SK-N-SH treated with all-trans-retinoic acid at 6 μM for 48 hours (cell line): ENCODE measurements around the gene TFAP2A.

Experiments used
- ATAC-seq: fragments of 200-7000 bp; cut with Tn5 transposase; 3 replicates; pipeline ENCODE4 v1.9.1; 2020; ENCODE audit warnings: mild to moderate bottlenecking, moderate library complexity
- ARNTL ChIP-seq: fragments of 450-650 bp; formaldehyde crosslinking; IDR thresholded peaks from 2 replicates; pipeline ENCODE4 v1.5.0; 2020; ENCODE audit warnings: low read depth, mild to moderate bottlenecking, moderate library complexity, borderline replicate concordance
- BACH2 ChIP-seq: fragments of 250-450 bp; sonication (Bioruptor Pico); IDR thresholded peaks from 2 replicates; pipeline ENCODE4 v1.9.0; 2021; ENCODE audit warnings: mild to moderate bottlenecking, borderline replicate concordance
- CREB5 ChIP-seq: fragments of 250-450 bp; sonication (Bioruptor Pico); IDR thresholded peaks from 2 replicates; pipeline ENCODE4 v1.5.1; 2020; ENCODE audit warnings: low read depth, mild to moderate bottlenecking, moderate library complexity
- CSDC2 ChIP-seq: fragments of 250-450 bp; sonication (Bioruptor Pico); IDR thresholded peaks from 2 replicates; pipeline ENCODE4 v1.5.0; 2020; ENCODE audit warnings: mild to moderate bottlenecking, moderate library complexity
- ESRRG ChIP-seq: fragments of 250-450 bp; sonication (Bioruptor Pico); IDR thresholded peaks from 2 replicates; pipeline ENCODE4 v1.6.1; 2021; ENCODE audit warnings: mild to moderate bottlenecking
- GLIS3 ChIP-seq: fragments of 250-450 bp; sonication (Bioruptor Pico); IDR thresholded peaks from 2 replicates; pipeline ENCODE4 v1.5.0; 2020; ENCODE audit warnings: mild to moderate bottlenecking, moderate library complexity
- ISL1 ChIP-seq: fragments of 250-450 bp; sonication (Bioruptor Pico); IDR thresholded peaks from 2 replicates; pipeline ENCODE4 v2.1.2; 2022; ENCODE audit warnings: mild to moderate bottlenecking, moderate library complexity
- OSR1 ChIP-seq: fragments of 250-450 bp; sonication (Bioruptor Pico); IDR thresholded peaks from 2 replicates; pipeline ENCODE4 v1.8.0; 2022; ENCODE audit warnings: moderate library complexity, mild to moderate bottlenecking, inconsistent platforms
- POU6F1 ChIP-seq: fragments of 250-450 bp; sonication (Bioruptor Pico); IDR thresholded peaks from 2 replicates; pipeline ENCODE4 v1.8.0; 2021; ENCODE audit warnings: low read depth, mild to moderate bottlenecking, moderate library complexity, borderline replicate concordance
- RARB ChIP-seq: fragments of 250-450 bp; sonication (Bioruptor Pico); IDR thresholded peaks from 2 replicates; pipeline ENCODE4 v1.8.0; 2021; ENCODE audit warnings: mild to moderate bottlenecking, moderate library complexity
- SNAI2 ChIP-seq: fragments of 250-450 bp; sonication (Bioruptor Pico); IDR thresholded peaks from 2 replicates; pipeline ENCODE4 v1.5.0; 2020; ENCODE audit warnings: mild to moderate bottlenecking, moderate library complexity
- TCF4 ChIP-seq: fragments of 250-450 bp; sonication (Bioruptor Pico); IDR thresholded peaks from 2 replicates; pipeline ENCODE4 v1.8.0; 2021; ENCODE audit warnings: mild to moderate bottlenecking, moderate library complexity, borderline replicate concordance
- TOX ChIP-seq: fragments of 250-450 bp; sonication (Bioruptor Pico); IDR thresholded peaks from 2 replicates; pipeline ENCODE4 v1.8.0; 2021; ENCODE audit warnings: mild to moderate bottlenecking, moderate library complexity, borderline replicate concordance
- ZC3H10 ChIP-seq: fragments of 250-450 bp; sonication (Bioruptor Pico); IDR thresholded peaks from 2 replicates; pipeline ENCODE4 v1.5.1; 2021; ENCODE audit warnings: mild to moderate bottlenecking, moderate library complexity
- ZFP3 ChIP-seq: fragments of 250-450 bp; sonication (Bioruptor Pico); IDR thresholded peaks from 2 replicates; pipeline ENCODE4 v1.5.0; 2020; ENCODE audit warnings: mild to moderate bottlenecking, moderate library complexity
- ZFP30 ChIP-seq: fragments of 450-650 bp; formaldehyde crosslinking; IDR thresholded peaks from 2 replicates; pipeline ENCODE4 v1.5.0; 2022; ENCODE audit warnings: mild to moderate bottlenecking, moderate library complexity
- ZNF565 ChIP-seq: fragments of 450-650 bp; formaldehyde crosslinking; conservative IDR thresholded peaks from 2 replicates; pipeline ENCODE4 v1.5.0; 2020; ENCODE audit warnings: low read depth, mild to moderate bottlenecking, moderate library complexity
- ZNF70 ChIP-seq: fragments of 450-650 bp; formaldehyde crosslinking; IDR thresholded peaks from 2 replicates; pipeline ENCODE4 v1.5.0; 2020; ENCODE audit warnings: mild to moderate bottlenecking, moderate library complexity
- ZNF8 ChIP-seq: fragments of 450-650 bp; formaldehyde crosslinking; IDR thresholded peaks from 2 replicates; pipeline ENCODE4 v1.5.0; 2020; ENCODE audit warnings: mild to moderate bottlenecking, moderate library complexity
- TF ChIP-seq, protein P1 (sequence below): fragments of 250-450 bp; sonication (Bioruptor Pico); IDR thresholded peaks from 2 replicates; pipeline ENCODE4 v1.8.0; 2020; ENCODE audit warnings: mild to moderate bottlenecking, moderate library complexity, borderline replicate concordance

TFAP2A gene

GRCh38 chr6:10386756-10387654 is 27.9 kb downstream of the TFAP2A start:
- TF ChIP-seq ISL1 (CRISPR knock-in tag) (no peak), SNAI2 (CRISPR knock-in tag) (no peak), ARNTL (CRISPR knock-in tag) (no peak), CREB5 (CRISPR knock-in tag) (no peak), ZFP30 (CRISPR knock-in tag) (no peak), ZC3H10 (no peak)
- ATAC-seq, result no peak

DNA sequence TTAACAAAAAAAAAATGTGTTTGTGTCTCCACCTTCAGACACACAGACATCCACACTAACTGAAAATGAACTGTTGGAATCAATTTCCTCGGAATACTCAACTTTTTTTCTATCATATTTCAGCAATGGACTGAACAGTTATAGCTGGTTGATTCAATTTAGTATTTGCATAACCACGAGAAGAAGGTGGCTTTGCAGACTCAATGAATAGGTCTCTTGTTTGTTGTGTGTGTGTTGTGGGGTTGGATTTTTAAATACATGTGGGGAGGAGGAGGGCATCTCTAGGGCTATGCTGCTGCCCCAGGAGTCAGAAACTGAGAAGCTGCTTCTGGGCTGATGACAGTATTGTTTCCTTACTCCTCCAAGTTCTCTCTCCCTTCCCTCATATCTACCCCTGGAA is 28.7 kb downstream of the TFAP2A start:
- TF ChIP-seq ISL1 (CRISPR knock-in tag) (no peak), BACH2 (no peak), ZNF8 (CRISPR knock-in tag) (no peak)
- TF ChIP-seq, protein P1, sequence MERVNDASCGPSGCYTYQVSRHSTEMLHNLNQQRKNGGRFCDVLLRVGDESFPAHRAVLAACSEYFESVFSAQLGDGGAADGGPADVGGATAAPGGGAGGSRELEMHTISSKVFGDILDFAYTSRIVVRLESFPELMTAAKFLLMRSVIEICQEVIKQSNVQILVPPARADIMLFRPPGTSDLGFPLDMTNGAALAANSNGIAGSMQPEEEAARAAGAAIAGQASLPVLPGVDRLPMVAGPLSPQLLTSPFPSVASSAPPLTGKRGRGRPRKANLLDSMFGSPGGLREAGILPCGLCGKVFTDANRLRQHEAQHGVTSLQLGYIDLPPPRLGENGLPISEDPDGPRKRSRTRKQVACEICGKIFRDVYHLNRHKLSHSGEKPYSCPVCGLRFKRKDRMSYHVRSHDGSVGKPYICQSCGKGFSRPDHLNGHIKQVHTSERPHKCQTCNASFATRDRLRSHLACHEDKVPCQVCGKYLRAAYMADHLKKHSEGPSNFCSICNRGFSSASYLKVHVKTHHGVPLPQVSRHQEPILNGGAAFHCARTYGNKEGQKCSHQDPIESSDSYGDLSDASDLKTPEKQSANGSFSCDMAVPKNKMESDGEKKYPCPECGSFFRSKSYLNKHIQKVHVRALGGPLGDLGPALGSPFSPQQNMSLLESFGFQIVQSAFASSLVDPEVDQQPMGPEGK, result no peak
- TF ChIP-seq, all 23 proteins: peak for 0
- ATAC-seq, result no peak

DNA sequence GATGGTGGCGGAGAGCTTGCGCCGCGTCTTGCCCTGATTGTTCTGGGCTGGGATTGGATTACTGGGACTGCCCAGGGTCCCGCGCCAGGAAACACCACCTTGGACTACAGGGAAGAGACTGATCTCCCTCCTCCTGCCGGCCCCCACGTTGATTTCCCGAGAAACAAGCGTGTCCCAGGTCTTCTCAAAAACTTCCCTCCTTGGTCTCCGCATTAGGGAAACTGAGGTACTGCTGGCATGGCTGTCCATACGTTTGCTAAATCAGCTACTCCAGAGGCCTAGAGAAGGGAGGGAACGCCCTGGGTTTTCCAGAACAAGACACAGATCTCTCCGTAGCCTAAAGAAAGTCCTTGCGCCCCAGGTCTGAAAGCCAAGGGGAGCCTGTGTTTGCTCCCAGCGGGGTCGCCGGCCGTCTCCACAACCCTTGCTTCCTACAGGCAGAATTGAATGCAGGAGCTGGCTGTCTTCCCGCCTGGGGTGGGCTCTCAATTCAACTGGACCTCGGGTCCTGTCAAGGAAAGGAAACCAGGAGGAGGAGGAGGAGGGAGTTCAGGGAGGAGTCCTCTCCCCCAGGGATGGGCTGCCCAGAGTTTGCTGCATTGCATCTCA is 29.2 kb downstream of the TFAP2A start:
- TF ChIP-seq RARB (CRISPR knock-in tag), result no peak
- TF ChIP-seq, protein P1, result no peak
- TF ChIP-seq ESRRG, result no peak
- no peak for TF ChIP-seq CREB5 (CRISPR knock-in tag)
- TF ChIP-seq ZNF565 (CRISPR knock-in tag), result no peak
- TF ChIP-seq GLIS3 (CRISPR knock-in tag), result no peak
- no peak for TF ChIP-seq TOX
- TF ChIP-seq ZFP3, result no peak
- TF ChIP-seq CSDC2 (CRISPR knock-in tag), result no peak
- TF ChIP-seq OSR1, result no peak
- no peak for TF ChIP-seq TCF4 (CRISPR knock-in tag)
- no peak for TF ChIP-seq ZNF8 (CRISPR knock-in tag)
- TF ChIP-seq ZFP30 (CRISPR knock-in tag), result no peak
- no peak for TF ChIP-seq SNAI2 (CRISPR knock-in tag)
- no peak for ATAC-seq

DNA sequence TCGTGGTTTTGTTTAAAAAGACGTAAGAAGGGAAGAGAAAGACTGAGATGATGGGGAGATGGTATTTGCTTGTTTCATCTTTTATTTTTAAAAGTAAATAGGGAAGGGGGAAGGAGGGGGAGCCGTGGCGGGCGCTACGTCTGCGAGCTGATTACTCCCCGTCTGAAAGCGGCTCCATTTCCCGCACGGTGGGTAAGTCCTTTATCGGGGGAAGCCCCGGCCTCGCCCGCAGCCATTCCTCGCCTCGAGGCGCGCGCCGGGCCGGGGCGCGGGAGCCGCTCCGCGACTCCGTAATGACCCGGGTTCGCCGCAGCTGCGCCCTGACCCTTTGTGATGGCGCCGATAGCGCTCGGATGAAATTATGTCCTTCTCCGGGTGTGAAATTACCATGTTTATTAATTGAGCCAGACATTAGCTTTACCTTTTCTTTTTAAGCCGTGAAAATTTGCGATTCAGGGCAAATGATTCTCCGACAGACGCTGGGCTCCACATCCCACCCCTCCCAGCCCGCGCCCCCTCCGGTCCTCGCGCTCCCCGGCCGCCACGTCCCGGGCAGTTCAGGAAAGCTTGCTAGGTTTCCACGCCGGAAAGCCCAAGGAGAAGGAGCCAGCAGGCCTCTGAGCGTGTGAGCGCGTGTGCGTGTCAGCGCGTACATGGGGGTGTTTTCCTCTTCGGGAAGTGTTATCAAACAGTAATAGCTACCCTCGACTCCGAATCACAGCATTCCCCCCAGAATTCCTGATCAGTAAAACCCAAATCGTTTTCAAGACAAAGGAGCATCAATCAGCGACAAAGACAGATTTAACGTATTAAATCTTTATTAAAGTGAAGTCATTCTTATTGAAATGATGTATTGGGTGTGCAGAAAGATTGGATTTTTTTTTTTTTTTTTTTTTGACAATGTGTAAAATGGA is 30.0 kb downstream of the TFAP2A start:
- TF ChIP-seq TOX, result no peak
- ATAC-seq, result no peak

- no peak for ATAC-seq
- TF ChIP-seq, protein P1, result no peak
- no peak for TF ChIP-seq ZNF8 (CRISPR knock-in tag)
- TF ChIP-seq POU6F1 (CRISPR knock-in tag), result no peak
- TF ChIP-seq OSR1, result no peak
- TF ChIP-seq SNAI2 (CRISPR knock-in tag), result no peak
- no peak for TF ChIP-seq ZFP30 (CRISPR knock-in tag)
- no peak for TF ChIP-seq BACH2
- no peak for TF ChIP-seq ISL1 (CRISPR knock-in tag)
- TF ChIP-seq ZNF70 (CRISPR knock-in tag), result no peak
- no peak for TF ChIP-seq CSDC2 (CRISPR knock-in tag)
- no peak for TF ChIP-seq ZFP3
- no peak for TF ChIP-seq ZNF565 (CRISPR knock-in tag)
Measured at GRCh38 chr6:10384091-10384609, 30.7 kb downstream of the TFAP2A start.
